Measurements from ENCODE around the gene LINGO3. TPM values are rescaled to one million over a fixed set of nuclear protein-coding genes. Genes with fewer than 3 reads are reported as not detected.
"Not testable (repeated sequence)": the region's sequence is repeated elsewhere in the genome, so short reads cannot be mapped to it uniquely, and the experiment has no call there.

The LINGO3 gene
- total RNA-seq, 6 donors from 2014 or later: 0.10 to 0.61 (median 0.17) TPM; not detected in 3

DNA sequence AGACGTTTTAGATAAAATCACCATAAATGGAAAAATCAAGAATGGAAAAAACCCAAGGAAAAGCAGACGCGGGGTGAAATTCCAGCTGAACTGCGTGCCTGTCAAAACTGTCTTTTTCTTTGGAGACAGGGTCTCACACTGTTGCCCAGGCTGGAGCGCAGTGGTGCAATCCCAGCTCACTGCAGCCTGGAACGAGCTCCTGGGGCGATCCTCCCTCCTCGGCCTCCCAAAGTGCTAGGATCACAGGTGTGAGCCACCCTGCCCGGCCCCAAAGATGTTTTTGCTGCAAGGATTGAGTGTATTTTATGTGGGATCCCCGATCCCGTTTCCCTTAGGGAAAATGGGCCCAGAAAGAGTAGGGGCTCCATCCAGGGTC is 25.1 kb downstream of the LINGO3 start:
- DNase-seq (no peak), ATAC-seq (ENCODE audit: low FRiP score in 2 of 2) (no peak)
- H3K9me3 ChIP-seq: no peaks in the 10 kb centered on the region
- peak overlapping the region in 3 of 4 donors; percentile 39 to 54 (median 51) for H3K4me3 ChIP-seq
- no peaks in the 10 kb centered on the region for H3K36me3 ChIP-seq
- TF ChIP-seq POLR2AphosphoS5 (IDR thresholded peaks at IDR 0.05) (no peak), EP300 (IDR thresholded peaks at IDR 0.05) (no peak), POLR2A (IDR thresholded peaks at IDR 0.05) (no peak)
- TF ChIP-seq, protein P1, sequence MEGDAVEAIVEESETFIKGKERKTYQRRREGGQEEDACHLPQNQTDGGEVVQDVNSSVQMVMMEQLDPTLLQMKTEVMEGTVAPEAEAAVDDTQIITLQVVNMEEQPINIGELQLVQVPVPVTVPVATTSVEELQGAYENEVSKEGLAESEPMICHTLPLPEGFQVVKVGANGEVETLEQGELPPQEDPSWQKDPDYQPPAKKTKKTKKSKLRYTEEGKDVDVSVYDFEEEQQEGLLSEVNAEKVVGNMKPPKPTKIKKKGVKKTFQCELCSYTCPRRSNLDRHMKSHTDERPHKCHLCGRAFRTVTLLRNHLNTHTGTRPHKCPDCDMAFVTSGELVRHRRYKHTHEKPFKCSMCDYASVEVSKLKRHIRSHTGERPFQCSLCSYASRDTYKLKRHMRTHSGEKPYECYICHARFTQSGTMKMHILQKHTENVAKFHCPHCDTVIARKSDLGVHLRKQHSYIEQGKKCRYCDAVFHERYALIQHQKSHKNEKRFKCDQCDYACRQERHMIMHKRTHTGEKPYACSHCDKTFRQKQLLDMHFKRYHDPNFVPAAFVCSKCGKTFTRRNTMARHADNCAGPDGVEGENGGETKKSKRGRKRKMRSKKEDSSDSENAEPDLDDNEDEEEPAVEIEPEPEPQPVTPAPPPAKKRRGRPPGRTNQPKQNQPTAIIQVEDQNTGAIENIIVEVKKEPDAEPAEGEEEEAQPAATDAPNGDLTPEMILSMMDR (IDR thresholded peaks at IDR 0.05): no peak
- peaks cover 9 to 23% (median 15%) of the 10 kb centered on the region in 4 donors for H3K4me1 ChIP-seq
- peak overlapping the region in 3 of 4 donors; percentile 72 to 91 (median 84) for H3K27ac ChIP-seq
- H3K27me3 ChIP-seq: no peaks in the 10 kb centered on the region
- 74 to 76% methylated on average over 10 to 11 of the region's 11 CpGs for WGBS, 2 donors

DNA sequence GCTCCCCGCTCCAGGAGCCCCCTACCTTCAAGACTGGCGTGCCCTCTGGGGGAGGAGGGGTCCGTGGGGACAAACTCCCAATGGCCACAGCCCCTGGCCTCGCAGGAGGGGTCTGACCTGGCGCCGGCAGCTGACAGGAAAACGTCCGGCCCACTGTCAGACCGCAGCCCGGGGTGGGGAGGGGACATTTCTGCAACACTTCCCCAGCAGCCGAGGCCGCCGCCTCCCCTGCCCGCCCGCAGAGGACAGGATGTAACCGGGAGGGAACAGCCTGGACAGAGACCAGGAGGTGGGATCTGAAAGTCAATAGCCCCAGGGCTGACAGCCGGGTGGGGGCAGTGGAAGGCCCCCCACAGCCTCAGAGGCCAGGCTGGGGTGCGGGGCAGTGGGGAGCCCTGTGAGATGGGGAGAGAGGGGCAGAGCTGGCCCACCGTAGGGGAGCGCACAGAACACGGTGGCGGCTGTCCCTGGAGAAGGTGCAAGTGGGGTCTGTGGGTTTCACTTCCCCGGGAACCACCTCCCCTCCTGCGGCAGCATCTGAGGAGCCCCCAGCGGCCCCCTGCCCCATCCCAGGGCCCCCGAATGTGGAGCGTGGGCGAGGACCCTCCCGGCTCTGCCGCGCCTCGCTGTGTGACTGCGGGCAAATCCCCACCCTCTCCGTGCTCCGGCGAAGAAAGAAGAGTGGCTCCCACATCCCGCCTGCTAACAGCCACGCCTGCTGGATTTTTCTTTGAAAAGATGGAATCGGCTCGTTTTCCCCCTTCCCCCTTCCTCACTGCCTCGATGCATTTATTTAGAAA is 25.7 kb downstream of the LINGO3 start, which contains the start of gene PEAK3:
PEAK3 (minus strand) TSS at position 114 of the 800 bp plus-strand sequence. CDS start 1,244 bp downstream, outside the sequence.
- Histone ChIP-seq H3K36me3 (no peaks in the 10 kb centered on the region), H3K27me3 (no peaks in the 10 kb centered on the region), H3K4me3 (peak within 1 kb of the TSS; percentile 11 to 54 (median 45)), H3K4me1 (peaks cover 9 to 23% (median 13%) of the 10 kb centered on the region in 4 donors), H3K9me3 (no peaks in the 10 kb centered on the region), H3K27ac (peak within 1 kb of the TSS; percentile 72 to 91 (median 80))
- WGBS, 2 donors: 12 to 23% methylated on average over 7 to 28 of the region's 41 CpGs
- ATAC-seq (ENCODE audit: low FRiP score in 2 of 2) (peak; percentile 82 to 87), DNase-seq (peak; percentile 87 to 92)
- TF ChIP-seq, protein P1 (IDR thresholded peaks at IDR 0.05): no peak
- TF ChIP-seq POLR2A (IDR thresholded peaks at IDR 0.05) (peak in 1 of 4 donors; percentile 53), POLR2AphosphoS5 (IDR thresholded peaks at IDR 0.05) (peak; percentile 66 to 70), EP300 (IDR thresholded peaks at IDR 0.05) (peak in 1 of 4 donors; percentile 12)

DNA sequence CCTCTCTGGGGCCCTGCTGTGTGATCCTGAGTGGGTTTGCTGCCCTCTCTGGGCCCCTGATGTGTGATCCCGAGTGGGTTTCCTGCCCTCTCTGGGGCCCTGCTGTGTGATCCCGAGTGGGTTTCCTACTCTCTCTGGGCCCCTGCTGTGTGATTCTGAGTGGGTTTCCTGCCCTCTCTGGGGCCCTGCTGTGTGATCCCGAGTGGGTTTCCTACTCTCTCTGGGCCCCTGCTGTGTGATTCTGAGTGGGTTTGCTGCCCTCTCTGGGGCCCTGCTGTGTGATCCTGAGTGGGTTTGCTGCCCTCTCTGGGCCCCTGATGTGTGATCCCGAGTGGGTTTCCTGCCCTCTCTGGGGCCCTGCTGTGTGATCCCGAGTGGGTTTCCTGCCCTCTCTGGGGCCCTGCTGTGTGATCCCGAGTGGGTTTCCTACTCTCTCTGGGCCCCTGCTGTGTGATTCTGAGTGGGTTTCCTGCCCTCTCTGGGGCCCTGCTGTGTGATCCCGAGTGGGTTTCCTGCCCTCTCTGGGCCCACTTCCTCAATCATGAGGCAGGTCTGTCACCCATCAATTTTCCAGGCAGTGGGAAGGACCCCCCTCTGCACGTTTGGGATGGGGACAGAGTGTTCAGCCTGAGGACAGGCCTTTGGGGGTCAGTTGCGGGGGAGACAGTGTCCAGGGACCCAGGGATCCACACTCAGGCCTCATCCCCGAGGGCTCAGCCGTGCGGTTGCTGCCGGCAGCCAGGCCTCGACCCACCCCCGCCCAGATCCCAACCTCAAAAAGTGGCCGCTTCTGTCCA is 26.5 kb downstream of the LINGO3 start:
- peak in 1 of 2 donors; percentile 31 for ATAC-seq (ENCODE audit: low FRiP score in 2 of 2)
- H3K27me3 ChIP-seq, H3K36me3 ChIP-seq, DNase-seq, H3K9me3 ChIP-seq: not testable (repeated sequence)
- peak overlapping the region; percentile 11 to 54 (median 45) for H3K4me3 ChIP-seq
- 10 to 18% methylated on average over 2 to 12 of the region's 16 CpGs for WGBS, 2 donors
- peak overlapping the region; percentile 72 to 91 (median 80) for H3K27ac ChIP-seq
- peaks cover 9 to 23% (median 14%) of the 10 kb centered on the region in 4 donors for H3K4me1 ChIP-seq

DNA sequence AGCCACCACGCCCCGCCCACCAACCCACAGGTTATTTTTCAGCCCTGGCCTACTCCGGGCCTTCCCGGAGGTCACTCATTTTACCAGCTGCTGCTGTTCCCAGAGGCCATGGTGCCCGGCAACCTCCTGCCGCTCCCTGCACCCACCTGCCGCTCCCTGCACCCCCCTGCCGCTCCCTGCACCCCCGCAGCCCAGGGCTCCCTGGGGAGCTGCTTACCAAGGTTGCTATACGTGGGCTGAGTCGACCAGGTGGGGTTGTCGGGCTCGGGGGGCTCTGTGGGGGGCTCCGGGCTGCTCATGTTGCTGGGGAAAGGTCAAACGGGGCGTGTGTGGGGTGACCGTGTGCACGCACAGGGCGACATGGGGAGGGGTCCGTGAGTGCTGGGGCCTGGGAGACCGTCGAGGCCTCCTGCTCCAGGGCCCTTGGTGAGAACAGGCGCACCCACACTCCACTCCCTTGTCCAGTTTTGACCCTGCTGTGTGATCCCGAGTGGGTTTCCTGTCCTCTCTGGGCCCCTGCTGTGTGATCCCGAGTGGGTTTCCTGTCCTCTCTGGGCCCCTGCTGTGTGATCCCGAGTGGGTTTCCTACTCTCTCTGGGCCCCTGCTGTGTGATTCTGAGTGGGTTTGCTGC is 27.2 kb downstream of the LINGO3 start:
- no peaks in the 10 kb centered on the region for H3K9me3 ChIP-seq
- H3K27ac ChIP-seq: peak overlapping the region in 2 of 4 donors; percentile 1 to 52
- no peaks in the 10 kb centered on the region for H3K27me3 ChIP-seq
- DNase-seq: no peak
- H3K4me3 ChIP-seq: peak overlapping the region in 1 of 4 donors; percentile 28
- TF ChIP-seq POLR2AphosphoS5 (IDR thresholded peaks at IDR 0.05) (no peak), EP300 (IDR thresholded peaks at IDR 0.05) (no peak), POLR2A (IDR thresholded peaks at IDR 0.05) (no peak)
- TF ChIP-seq, protein P1 (IDR thresholded peaks at IDR 0.05): no peak
- H3K36me3 ChIP-seq: peaks cover 0 to 13% (median 8%) of the 10 kb centered on the region in 4 donors
- no peak for ATAC-seq (ENCODE audit: low FRiP score in 2 of 2)
- WGBS, 2 donors: 83 to 88% methylated on average over 8 to 26 of the region's 26 CpGs
- peaks cover 12 to 30% (median 21%) of the 10 kb centered on the region in 4 donors for H3K4me1 ChIP-seq
